ENCODE measurements around the gene GFAP.

- TF ChIP-seq CTCF (IDR thresholded peaks at IDR 0.05): no peak
- no peak for TF ChIP-seq POLR2A (IDR thresholded peaks at IDR 0.05)
These were observed 52.9 kb downstream of the GFAP start for GRCh38 chr17:44862278-44862914.

All from heart left ventricle (tissue), 13 donors.